SW 1271 (cell line): ENCODE results near the gene NIN.
A peak's percentile ranks its signal among the peaks of the same experiment; 100 is the strongest.

ENCODE experiments used
- DNase-seq, 2 experiments: peaks; one replicate each; lab custom pipeline; 2025; lab: John Stamatoyannopoulos, UW

The NIN gene

DNA sequence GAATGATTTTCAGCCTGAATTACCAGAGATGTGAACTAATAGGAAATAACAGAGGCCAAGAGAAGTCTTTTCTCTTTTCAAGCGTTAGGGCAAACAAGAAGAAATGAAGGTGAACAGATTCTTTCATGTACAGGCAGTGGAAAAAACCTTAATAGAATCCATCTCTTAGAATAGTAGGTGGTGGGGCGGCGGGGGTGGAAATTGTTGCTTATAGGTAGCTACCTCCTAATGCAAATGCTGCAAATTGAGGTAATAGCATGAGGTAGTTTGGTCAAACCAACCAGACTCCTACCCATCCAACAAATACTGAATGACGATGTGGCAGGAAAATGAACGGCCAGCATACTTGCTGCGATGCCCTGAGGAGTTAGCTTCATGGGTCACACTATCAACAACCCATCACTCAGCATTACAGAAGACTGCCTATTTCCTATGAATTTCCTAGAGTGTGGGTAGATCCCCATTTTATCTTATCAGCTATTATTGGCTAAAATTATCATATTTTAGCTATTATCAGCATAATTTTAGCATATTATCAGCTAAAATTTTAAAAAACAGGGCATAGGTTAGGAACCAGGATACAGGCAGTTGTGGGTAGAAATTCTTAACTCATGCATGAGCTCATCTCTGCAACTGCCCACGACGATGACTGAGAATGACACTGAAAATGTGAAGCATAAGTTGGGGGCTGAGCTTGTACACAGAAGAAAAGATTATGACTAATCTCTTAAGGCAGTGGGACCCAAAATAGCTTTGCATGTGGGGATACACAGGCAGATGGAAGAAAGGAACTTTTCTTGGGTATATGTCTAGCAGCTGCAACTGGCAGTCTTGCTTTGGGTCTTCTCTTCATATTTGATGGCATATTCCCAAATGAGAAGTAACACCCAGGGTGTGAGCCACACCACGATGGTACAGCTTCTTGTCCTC, 68.7 kb downstream of the NIN start:
- no peak for DNase-seq

DNA sequence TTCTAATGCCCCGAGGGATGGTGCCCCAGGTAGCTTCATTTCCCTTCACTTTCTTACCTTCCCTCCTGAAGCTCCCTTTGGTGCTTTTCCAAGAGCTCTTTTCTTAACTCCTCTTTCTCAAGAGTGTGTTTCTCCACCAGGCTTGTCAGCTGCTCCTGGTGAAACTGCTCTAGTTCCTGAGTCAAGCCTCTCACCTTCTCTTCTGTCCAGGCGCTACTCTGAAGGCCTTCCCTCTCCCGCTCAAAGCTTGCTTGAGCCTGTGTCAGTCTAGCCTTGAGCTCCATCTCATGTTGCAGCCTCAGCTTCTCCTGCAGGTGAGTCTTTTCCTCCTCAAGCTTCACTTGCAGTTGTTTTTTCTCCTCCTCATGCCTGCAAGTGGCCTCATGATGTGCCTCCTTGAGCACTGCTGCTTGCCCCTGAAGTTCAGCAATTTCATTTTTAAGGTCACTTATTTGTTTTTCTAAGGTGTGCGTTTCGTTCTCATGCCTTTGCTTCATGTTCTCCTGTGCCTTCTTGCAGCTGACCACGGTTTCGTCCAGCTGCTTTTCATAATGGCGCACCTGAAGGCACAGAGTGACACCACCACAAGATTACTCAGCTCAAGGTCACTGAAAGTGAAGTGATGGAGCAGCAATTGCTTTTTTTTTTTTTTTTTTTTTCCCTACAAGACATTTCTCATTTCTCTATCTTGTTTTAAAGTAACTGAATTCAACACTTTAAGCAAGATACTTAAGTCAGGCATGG, 71.0 kb downstream of the NIN start:
- DNase-seq, result no peak

DNA sequence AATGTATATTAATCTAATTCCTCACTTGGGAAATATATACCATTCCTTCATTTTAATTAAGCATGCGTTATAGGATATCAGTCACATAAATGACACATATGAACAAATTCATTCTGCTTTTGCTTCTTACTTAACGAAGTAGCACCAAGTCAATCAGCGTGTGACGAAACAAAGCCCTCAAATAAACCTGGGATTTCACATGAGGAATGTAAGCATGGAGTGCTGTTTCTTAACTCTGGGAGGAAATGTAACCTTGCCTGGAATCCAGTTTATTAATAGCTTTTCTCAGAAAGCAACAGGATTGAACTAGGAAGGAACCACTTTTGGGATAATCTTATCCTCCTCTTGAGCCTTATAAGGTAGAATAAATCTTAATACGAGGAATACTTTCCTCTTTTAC, 72.0 kb downstream of the NIN start:
- no peak for DNase-seq

DNA sequence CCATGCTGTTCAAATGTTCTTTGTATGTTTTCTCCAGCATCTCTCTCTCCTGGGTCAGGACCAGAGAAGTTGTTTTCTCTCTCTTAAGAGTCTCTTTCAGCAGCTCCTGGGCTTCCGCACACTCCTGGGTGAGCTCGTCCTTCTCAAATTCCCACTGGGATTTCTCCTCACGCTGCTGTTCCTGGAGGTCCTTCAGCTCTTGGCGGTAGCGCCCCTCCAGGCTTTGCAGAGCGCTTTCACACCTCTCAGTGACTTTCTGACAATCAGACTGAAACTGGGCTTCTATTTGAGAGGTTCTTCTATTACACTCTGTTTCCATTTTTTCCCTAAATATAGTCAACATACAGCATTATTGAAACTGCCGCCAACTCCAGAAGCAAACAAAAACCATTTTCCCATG, 72.7 kb downstream of the NIN start:
- DNase-seq, result no peak

DNA sequence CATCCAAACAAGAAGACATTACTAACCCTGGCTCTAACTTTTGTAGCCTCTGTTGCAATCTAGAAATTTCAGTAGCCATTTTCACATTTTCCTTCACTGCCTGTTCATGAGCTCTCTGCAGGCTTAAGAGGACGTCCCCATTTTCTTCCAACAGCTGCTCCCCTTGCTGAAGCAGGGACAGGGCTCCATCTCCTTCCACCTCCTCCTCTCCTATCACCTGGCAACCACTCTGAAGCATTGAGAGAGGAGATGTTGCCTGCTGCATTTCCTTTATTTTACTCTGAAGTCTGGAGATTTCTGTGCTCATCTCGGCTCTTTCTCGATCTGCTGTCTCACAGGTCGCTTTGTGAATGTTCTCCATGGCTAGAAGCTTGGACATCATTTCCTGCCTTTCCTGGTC, 73.3 kb downstream of the NIN start:
- DNase-seq, result no peak

DNA sequence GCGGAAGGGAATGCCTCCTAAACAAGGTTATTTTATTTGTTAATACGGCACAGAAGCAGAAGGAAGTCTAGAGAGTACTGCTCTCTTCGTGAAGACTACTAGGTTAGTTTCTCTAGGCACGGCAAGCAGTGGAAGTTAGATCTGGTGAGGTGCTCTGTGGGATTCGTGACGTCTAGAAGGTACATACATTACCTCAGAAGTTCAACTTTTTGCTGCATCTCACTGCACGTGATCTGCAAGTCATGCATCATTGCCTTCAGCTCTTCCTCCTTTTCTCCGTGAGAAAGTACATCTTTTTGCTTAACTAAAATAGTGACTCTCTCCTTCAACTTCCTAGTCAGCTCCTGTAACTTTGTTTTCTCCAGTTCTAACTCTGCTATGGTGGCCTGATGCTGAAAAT, 74.7 kb downstream of the NIN start:
- DNase-seq, result no peak

DNA sequence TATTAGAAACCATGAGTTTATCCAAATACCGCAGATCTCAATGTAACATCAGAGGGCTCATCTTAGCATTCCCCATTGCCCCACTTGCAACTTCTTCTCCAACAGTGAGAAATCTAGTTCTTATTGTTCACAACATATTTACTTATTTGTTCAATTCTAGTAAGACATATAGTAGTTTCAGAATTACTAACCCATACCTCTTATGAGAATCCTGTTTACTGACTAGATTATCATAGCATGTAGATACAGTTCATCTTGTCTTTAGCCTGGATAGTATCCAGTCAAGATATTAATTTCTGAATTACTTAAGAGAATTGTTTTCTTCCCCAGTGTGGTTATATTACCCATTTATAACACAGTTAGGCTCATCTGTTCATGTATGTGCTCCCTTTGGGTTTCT, 80.6 kb downstream of the NIN start:
- DNase-seq, result no peak

DNA sequence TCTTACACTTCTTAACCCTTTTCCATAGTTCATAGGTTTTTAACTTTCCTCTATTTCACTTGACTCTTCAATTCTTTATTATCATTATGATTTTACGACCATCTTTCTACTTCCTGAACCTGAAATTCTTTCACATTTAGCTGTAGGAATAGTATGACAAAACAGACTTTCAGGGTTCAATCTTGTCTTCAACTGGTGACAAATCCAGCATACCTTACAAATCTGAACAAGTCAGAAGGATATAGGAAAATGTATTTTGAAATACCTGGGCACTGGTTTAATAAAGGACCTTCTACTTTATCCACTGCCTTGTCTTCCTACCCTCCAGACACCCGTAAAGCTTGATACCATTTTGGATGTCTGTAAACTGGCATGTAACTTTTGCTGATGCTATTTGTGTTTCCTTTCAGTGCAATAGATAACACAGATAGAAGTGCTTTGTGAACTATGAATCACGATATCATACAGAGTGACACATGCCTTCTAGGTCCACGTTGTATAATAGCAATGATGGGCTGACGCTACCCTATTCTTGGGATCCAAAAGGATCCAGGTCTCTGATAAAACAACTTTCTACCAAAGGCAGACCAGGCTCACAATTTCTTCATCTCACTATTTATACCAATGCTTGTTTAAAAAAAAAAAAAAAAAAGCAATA, 85.4 kb downstream of the NIN start:
- no peak for DNase-seq

DNA sequence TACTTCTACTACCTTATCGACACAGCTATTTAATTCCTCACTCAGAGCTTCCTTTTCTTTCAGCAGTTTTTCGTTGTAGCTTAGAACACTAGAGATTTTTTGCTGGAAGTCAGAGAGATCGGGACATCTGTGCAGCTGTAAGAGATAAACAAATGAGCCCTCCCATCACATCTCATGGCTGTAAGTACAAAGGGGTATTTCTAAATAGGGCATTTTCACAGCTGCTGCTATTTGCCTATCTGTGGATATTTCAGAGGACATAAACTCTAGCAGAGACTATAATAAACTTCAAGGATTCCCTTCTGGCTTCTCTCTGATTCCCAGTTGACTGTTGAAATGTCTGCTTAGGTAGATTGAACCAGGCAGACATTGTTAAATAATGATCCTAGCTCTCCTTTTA, 86.7 kb downstream of the NIN start:
- no peak for DNase-seq

DNA sequence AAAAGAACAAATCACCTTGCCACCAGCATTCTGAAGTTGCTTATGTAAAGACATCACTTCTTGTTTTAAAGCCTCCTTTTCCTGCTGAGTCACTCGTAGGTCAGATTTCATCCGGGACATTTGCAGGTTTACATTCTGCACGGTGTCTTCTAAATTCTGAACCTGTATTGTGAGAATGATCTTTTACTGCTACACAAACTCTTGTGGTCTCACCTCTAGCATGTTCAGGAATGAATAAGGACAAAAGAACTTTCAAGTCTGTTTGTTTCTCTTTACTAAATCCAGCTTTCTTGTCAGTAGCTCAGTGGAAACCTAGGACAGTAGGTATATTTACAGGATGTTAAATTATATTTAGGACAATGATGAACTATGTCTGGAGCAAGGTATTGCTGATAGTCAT, 89.4 kb downstream of the NIN start:
- DNase-seq, result peak in 1 of 2 experiments; percentile 9

DNA sequence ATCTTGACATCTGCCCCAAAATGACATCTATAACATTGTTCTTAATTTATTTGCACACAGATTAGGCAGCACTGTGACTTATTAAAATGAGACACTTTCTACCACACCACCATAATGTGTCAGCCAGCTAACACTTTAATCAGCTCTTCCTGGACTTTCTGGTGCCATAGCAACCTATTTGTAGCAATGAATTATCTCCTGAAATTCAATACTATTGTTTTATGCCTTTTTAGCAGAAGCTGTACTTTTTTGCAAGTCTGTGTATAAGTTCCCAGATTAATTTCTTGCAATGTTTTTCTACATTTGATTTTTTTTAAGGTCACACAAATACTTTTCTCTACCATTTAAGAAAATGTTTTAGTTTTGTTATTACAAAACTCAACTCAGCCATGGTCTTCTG, 90.1 kb downstream of the NIN start:
- no peak for DNase-seq

DNA sequence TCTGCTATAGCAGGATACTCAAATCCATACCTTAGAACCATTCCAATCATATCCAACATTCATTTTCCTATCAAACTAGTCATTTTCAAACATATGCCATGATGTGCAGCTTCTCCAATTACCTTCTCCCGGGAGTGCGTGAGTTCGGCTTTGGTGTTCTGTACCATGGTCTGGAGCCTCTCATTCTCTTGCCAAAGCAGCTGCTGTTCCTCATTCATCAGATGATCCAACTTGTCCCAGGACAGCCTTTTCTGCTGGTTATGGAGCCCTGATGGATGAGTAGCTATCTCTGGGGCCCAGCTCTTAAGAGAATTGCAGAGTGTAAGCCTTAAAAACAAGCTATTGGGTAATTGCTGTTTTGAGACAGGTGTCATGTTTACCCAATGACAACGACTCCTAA, 91.8 kb downstream of the NIN start:
- no peak for DNase-seq

DNA sequence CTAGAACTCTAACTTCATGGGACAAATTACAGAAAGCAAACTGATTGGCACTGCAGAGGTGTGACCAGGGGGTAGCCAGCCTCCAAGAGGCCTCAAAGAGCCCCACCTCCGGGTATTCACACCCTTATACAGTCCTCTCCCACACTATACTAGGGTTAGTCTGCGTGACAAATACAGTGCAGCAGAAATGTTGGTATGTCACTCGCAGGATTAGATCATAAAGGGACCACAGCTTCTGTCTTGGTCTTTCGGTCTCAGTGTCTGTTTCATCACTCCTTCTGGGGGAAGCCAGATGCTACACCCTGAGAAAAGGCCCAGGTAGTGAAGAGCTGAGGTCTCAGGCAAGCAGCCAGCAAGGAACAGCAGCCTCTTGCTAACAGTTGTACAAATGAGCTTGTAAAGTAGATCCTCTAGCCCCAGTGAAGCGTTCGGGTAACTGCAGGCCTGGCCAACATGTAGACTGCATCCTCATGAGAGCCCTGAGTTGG, 94.0 kb downstream of the NIN start:
- no peak for DNase-seq

DNA sequence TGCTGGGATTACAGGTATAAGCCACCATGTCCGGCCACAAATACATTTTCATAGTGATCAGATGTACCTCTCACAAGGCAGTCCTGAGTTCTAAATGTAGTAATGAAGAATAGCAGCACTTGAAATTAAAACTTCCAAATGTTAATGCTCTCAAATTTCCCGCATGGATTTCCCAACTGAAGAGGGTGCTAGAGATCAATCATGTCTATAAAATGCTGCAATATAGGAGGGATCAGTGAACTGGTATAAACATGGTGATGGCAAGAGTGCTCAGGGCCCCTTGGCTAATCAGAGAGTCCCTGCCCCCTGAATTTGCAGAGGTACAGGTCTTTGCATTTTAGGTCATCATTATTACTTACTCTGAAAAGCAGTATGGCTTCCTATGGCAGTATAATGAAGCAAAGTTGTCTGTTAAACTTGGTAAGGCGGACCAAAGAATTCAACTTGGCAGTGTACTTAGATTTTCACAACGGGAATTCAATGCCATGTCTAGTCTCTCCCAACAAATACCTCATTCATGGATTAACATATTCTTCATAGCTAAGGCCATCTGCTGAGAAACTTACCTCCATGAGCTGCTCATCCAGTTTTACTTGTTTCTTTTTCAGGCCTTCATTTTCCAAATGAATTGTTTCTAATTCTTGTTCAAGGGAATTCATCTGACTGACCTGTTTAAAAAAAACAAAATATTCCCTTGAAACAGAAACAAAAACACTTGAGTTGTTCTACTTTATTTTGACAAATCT, 95.8 kb downstream of the NIN start:
- no peak for DNase-seq

DNA sequence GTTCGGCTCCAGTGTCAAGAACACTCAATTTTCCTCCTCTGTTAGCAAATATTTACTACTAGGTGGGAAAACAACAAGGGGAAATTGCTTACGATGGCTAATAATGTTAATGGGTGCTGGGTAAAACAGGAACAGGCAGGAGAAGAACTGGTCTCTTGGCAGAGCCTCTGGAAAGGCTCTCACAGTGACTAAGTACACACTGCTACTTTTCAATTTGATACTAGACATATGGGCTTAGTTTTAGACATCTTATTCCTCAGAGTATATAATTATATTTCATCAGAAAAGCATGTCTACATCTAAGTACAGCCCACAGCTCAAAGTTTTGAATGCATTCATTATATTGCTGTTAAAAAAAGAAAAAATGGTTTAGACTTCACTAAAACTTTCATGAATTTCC, 97.5 kb downstream of the NIN start:
- no peak for DNase-seq

DNA sequence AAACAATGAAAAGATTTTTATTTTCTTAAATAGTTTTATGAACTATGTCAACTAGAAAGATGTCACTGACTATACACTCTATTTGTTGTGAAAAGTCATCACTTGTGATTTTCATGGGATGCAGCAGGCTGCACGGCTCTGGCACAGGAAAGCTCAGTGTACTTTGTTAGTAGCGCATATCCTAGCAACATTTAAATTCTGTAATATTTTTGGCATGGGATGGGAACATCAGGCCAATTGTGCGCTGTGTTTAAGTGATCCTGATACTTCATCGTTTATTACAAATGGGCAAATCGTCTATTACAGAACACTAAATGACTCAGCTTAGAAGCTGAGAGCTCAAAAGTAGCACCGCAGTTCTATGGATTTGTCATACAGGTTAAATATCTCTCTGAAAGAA, 102.1 kb downstream of the NIN start:
- no peak for DNase-seq

DNA sequence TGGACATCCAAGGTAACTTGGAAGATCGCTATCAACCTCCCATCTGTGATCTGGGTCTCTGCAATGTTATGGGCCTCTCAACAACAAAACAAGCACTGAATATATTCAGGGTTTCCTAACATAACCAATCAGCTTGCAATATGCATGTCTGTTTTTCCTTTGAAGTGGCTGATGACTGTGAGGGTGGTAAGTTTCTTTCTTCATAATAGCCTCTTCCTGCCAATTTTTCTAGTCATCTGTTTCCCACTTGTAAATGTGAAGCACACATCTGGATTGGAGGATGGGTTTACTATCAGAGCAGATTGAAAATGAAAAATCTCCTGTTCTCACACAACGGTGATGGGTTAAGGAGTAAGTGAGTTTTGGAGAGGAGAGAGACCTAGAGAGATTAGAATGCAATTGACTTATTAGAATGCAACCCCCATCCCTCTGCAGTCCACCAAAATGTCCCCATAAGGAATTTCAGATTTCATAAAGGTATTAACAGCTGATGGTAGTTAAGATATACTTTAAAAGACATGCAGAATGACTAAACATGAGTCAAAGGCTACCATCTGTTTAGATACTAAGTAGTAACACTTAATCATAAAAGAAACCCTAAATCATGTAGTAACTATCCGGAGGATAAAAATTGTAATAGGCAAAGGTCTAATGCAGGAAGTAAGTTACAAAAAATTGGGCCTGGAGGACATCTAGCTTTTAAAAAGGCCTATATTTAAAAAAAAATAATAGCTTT, 104.4 kb downstream of the NIN start:
- no peak for DNase-seq

DNA sequence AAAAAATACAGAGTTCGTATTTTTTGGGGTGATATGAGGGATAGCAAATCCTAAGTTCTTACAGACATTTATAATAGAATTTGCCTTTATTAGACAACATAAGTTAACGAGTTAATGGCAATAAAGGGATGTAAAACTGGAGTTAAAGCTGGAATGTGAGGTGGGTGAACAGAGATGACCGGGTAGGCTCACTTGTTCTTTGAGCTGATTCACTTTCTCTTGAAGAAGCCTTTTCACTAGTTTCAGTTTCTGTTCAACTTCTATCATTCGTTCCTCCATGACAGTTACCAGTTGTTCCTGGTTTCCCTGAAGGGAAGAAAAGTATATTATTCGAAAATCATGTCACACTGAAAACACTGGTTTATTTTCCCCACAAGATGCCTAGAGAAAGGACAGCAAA, 105.2 kb downstream of the NIN start:
- DNase-seq, result no peak

DNA sequence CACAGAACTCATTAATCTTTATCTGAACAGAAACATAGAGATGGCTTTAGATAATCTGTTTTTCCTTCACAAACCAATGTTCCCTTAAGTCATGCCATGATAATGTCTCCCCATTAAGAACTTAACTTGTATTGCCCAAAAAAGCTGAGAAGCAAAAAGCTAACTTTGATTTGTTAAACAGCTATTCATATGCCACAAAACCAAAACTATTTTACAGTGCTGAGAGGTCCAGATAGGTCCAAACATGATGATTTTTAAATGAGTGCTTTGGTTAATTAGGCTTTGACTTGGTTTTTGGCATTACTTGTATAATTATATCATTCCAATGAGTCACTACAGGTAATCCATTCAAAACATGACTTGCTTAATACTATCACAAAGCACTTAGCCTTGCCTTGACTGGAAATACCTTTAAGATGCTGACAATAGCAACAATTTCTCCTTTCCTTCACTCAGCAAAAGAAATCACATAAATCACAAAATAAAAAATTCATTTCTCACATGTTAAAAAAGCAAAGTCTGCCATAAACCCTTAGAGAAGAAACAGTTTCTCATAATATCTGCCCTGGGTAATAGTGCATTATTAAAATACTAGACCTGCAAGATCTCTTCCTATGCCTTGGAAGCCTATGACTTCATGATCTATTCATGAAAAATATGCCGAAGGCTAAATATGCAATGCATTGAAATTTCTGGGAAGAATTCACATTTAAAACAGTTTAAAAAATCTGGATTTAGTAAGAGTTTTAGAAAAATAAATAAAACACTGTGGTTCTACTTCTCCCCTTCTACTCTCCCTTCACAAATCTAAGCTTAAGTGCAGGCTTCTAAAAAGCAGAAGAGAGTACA, 110.8 kb downstream of the NIN start:
- DNase-seq, result no peak

DNA sequence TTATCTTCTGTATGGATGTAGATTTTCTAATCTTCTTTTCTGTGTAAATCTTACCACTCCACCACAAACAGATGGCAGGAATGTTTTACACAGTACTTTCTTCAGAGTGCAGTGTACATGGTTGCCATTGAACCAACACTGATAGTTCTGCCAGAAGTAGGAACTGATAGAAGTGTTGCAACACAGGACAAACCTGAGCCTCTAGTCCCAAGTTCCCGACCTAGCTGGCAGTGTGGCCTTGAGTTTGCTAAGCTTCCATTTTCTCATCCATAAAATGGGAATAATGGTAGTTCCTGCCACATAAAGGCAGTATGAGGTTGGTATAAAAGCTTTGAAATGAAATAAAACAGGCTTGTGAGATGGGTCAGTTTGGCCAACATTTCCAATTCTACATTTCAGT, 112.0 kb downstream of the NIN start:
- no peak for DNase-seq
